Stimulated activated memory B cell treated with anti-CD40 and anti-IgM and Interleukin-4, amounts not matched to agents 10 μg/mL and 1 μg/mL and 100 μg/mL, for 72 hours (primary cell): ENCODE measurements around the gene EYA2.

Experiments
- ATAC-seq: fragments of 150-1000 bp; cut with Tn5 transposase; 2 replicates; pipeline ENCODE4 v1.10.0; 2021
- H3K27ac Mint-ChIP-seq: one replicate; pipeline ENCODE4 v1.8.0; 2022; ENCODE audit warnings: mild to moderate bottlenecking, mixed read lengths
- H3K27me3 Mint-ChIP-seq: one replicate; pipeline ENCODE4 v1.8.0; 2022; ENCODE audit warnings: mixed read lengths
- H3K36me3 Mint-ChIP-seq: one replicate; pipeline ENCODE4 v1.8.0; 2022; ENCODE audit warnings: mixed read lengths
- H3K4me1 Mint-ChIP-seq: one replicate; pipeline ENCODE4 v1.8.0; 2022; ENCODE audit warnings: mixed read lengths
- H3K4me3 Mint-ChIP-seq: one replicate; pipeline ENCODE4 v1.8.0; 2022; ENCODE audit warnings: mild to moderate bottlenecking, moderate library complexity, mixed read lengths
- H3K9me3 Mint-ChIP-seq: one replicate; pipeline ENCODE4 v1.8.0; 2022; ENCODE audit warnings: mixed read lengths

EYA2 gene

DNA sequence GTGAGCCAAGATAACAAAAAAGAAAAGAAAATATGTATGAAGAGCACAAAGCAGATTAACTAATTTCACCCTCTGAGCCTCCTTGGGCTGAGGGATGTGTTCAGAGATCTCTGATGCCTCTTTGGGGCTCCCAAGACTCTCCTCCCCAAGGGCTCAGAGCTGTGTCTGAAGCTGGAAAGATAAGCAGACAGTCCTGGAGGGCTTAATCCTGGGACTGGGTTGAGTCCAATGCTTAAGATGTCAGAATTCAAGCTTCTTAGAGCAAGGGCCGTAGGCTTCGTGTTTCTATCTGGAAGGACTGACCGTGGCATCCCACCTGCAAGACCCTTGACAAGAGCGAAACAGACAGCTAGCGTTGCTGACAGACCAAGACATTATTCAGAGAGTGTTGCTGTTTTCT is 232.9 kb downstream of the EYA2 start:
- no peak overlapping the region for H3K27ac Mint-ChIP-seq
- no peak overlapping the region for H3K4me3 Mint-ChIP-seq
- H3K9me3 Mint-ChIP-seq: peaks cover 3% of the 10 kb centered on the region
- no peaks in the 10 kb centered on the region for H3K36me3 Mint-ChIP-seq
- H3K4me1 Mint-ChIP-seq: peaks cover 4% of the 10 kb centered on the region
- ATAC-seq: no peak
- H3K27me3 Mint-ChIP-seq: peaks cover 58% of the 10 kb centered on the region

DNA sequence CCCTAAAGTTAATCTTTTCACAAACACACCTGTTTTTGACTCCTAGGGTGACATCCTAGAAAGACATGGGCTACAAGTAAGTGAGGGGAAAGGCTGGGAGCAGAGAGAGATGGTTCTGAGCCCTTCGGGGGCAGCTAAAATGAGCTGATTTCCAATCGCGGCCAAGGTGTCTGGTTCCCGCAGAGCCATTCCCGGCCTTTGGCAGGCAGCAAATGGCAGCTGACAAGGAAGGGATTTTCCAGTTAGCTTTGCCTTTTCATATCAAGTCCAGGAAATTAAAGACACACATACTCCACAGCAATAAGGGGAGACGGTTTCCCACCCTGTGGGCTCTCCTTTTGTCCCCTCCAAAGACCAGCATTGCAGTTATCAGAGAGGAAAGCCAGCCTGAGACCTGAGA is 233.4 kb downstream of the EYA2 start:
- Mint-ChIP-seq H3K4me3 (no peak overlapping the region), H3K36me3 (no peaks in the 10 kb centered on the region), H3K4me1 (peaks cover 4% of the 10 kb centered on the region), H3K27ac (no peak overlapping the region), H3K9me3 (peaks cover 3% of the 10 kb centered on the region), H3K27me3 (peaks cover 58% of the 10 kb centered on the region)
- no peak for ATAC-seq

DNA sequence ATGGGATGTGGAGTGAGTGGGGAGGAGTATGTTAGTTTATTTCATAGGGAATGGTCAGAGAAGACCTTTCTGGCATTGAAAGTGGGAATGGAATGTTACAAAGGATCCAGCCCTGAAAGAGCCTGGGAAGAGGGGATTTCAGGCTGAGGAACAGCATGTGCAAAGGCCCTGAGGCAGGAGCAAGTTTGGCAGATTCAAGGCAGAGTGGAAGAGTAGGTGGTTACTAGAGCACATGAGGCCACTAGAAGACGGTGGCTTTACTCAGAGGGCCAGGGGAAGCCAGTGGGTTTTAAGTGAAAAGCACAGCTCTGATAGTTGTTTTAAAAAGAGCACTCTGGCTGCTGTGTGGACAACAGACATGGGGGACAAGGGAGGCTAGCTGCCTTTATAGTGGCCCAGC is 234.7 kb downstream of the EYA2 start:
- no peak overlapping the region for H3K27ac Mint-ChIP-seq

DNA sequence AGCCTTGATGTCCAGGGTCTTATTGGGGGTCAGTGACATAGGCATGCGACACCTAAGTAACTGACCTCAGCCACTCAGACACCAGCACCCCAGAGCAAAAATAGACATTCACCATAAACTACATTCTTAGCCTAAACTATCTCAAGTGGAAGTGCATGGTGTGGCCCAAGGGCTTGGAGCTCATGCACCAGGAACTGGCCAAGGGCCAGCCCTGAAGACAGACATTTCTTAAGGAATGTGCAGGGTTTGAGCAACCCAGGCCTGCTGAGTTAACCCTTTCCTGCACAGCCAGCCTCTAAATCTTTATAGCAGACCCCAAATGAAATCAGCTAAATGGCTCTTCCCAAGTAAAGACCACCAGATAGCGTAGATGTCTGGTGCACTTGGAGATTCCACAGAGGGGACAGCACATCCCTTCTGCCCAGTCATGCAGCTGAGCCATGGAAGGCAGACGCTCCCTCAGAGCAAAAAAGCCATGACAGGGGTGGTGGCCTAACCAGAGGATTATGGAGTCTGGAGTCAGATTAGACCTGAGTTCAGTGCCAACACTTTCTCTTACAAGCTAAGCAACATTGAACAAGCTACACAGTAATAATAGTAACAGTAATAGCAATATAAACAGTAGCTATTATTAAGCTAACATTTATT is 239.3 kb downstream of the EYA2 start:
- Mint-ChIP-seq H3K4me1 (no peaks in the 10 kb centered on the region), H3K27ac (no peak overlapping the region), H3K27me3 (peaks cover 28% of the 10 kb centered on the region), H3K9me3 (peaks cover 3% of the 10 kb centered on the region), H3K4me3 (no peak overlapping the region), H3K36me3 (no peaks in the 10 kb centered on the region)
- no peak for ATAC-seq

More for the DNA sequence above, 234.7 kb downstream of the EYA2 start:
- Mint-ChIP-seq H3K9me3 (peaks cover 3% of the 10 kb centered on the region), H3K36me3 (no peaks in the 10 kb centered on the region), H3K27me3 (peaks cover 58% of the 10 kb centered on the region), H3K4me1 (peaks cover 3% of the 10 kb centered on the region), H3K4me3 (no peak overlapping the region)
- ATAC-seq: no peak

DNA sequence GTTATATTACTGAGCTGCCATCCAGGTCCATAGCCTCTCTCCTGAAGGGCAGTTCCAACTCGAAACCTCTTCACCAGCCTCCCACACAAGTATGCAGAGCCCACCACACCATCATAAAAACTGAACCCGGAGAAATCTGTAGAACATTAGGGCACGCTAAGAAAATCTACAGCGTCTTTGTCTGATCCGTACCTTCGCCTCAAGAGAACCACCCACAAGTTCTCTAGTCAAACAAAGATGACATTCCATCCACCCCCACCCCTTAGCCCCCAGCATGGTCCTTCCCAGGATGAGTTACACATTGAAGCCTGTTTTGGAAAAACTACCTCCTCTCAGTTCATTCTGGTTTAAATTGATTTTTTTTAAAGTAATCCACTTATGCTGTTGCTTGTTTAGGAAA is 242.1 kb downstream of the EYA2 start:
- no peaks in the 10 kb centered on the region for H3K36me3 Mint-ChIP-seq
- no peak for ATAC-seq
- no peak overlapping the region for H3K4me3 Mint-ChIP-seq
- no peaks in the 10 kb centered on the region for H3K4me1 Mint-ChIP-seq
- no peak overlapping the region for H3K27ac Mint-ChIP-seq
- H3K27me3 Mint-ChIP-seq: no peaks in the 10 kb centered on the region
- H3K9me3 Mint-ChIP-seq: peaks cover 5% of the 10 kb centered on the region

DNA sequence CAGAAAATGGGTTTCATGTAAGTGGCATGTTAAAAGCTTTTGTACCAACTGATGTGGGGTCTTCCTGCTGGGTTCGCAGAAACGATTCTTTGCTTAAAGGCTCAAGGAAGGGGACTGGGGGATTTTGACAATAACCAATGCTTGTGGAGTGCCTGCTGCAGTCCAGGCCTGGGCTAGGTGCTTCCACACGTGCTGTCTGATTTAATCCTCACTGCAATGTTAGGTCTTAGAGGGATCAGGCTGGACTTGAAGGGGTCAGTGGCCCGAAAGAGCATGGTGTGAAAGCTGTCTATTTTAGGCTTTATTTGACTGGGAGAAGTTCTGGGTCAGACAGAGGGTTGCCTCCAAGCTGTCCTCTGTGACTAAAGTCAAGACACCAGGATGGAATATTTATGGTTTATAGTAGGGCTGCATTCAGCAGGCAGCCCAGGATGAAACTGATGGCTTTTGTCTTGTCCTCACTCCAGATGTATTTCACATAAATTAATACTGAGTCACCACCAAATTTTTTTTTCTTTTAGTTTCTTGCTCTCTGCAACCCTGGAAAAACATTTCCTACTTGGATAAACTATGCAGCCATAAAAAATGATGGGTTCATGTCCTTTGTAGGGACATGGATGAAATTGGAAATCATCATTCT is 242.7 kb downstream of the EYA2 start:
- Mint-ChIP-seq H3K27me3 (no peaks in the 10 kb centered on the region), H3K27ac (no peak overlapping the region), H3K4me1 (no peaks in the 10 kb centered on the region), H3K4me3 (no peak overlapping the region), H3K36me3 (no peaks in the 10 kb centered on the region), H3K9me3 (peaks cover 5% of the 10 kb centered on the region)
- ATAC-seq: no peak

DNA sequence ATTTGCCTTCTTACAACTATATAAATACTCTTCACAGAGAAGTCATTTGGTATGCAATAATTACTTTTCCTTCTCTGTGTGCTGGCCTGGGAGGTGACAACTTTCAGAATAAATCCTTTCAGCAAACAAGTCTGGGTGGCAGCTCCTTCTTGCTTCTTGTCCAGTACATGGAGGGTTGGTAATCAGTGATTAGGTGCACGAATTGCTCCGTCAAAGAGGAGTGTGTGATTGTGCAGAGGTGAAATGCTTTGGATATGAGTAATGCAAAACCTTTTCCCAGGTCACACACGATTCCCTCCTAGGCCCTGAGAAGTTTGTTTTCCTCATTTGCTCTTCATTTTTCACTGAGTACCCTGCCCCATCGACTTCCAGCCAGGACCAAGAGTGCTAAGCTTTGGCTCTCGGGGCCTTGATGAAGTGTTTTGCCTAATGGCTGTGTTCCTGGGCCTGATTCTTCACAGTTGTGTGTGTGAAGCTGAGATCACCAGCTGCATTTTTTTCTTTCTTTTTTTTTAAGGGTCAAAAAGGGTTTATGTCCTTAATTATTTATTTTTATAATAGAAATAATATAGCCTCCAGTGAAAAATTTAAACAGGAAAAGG is 245.4 kb downstream of the EYA2 start:
- Mint-ChIP-seq H3K36me3 (no peaks in the 10 kb centered on the region), H3K9me3 (peaks cover 5% of the 10 kb centered on the region), H3K27ac (no peak overlapping the region), H3K4me3 (no peak overlapping the region), H3K4me1 (no peaks in the 10 kb centered on the region), H3K27me3 (peaks cover 10% of the 10 kb centered on the region)
- no peak for ATAC-seq

DNA sequence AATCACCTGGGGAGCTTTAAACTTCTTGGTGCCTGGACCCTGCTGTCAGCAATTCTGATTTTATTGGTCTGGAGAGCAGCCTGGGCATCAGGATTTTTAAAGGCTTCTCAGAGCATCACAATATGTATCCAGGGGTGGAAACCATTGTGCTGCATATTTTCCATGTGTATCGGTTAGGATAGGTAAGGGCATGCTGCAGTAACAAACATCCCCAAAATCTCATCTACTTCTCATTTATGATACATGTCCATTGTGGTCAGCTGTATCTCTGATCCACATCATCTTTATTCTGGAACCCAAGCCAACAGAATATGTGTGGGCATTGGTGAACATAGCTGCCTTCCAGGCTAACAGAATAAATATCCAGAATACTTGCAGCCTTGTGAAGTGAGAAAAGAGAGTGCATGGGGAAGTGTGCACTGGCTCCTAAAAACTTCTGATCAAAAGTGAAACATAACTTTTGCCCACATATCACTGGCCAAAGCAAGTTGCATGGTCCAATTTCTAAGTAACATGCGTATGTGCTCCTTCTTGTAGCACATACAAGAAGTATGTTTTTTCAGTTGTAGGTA is 246.8 kb downstream of the EYA2 start:
- Mint-ChIP-seq H3K4me1 (no peaks in the 10 kb centered on the region), H3K27me3 (peaks cover 10% of the 10 kb centered on the region), H3K4me3 (no peak overlapping the region), H3K9me3 (peaks cover 5% of the 10 kb centered on the region), H3K27ac (no peak overlapping the region), H3K36me3 (no peaks in the 10 kb centered on the region)
- ATAC-seq: no peak

DNA sequence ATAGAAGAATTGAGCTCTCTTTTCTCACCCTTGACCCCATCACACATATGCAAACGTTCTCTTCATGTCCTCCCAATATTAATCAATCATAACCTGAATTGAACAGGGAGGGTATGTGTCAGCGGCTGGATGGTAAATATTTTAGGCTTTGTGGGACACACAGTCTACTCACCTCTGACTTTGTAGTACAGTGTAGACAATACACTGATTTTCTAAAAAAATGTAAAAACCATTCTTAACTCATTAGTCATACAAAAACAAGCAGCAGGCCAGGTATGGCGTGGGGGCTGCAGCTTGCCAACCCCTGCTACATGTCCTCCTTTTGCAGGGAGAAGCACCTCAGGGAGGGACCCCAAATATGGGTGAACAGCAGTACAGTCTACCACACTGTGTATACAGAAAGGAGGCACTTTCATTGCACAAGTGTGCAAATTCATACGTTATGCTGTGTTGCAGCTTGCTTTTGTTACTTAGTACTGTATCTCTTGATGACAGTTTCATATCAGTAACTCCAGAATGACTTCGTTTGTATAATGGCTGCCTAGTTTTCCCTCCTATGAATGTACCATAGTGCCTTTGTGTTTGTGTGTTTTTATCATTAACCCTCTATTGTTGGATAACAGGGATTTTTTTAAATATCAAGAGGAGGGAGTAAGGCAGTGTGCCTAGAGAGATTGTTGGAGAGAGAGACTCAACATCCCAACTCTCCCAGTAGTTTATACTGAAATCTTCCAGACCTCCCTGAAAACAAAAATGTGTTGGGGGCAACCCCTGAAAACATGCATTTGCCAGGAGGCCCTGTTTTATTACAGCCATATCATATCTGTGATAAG is 247.5 kb downstream of the EYA2 start:
- H3K9me3 Mint-ChIP-seq: peaks cover 5% of the 10 kb centered on the region
- no peak overlapping the region for H3K27ac Mint-ChIP-seq
- H3K27me3 Mint-ChIP-seq: peaks cover 15% of the 10 kb centered on the region
- no peak for ATAC-seq
- no peaks in the 10 kb centered on the region for H3K4me1 Mint-ChIP-seq
- H3K4me3 Mint-ChIP-seq: no peak overlapping the region
- H3K36me3 Mint-ChIP-seq: no peaks in the 10 kb centered on the region

DNA sequence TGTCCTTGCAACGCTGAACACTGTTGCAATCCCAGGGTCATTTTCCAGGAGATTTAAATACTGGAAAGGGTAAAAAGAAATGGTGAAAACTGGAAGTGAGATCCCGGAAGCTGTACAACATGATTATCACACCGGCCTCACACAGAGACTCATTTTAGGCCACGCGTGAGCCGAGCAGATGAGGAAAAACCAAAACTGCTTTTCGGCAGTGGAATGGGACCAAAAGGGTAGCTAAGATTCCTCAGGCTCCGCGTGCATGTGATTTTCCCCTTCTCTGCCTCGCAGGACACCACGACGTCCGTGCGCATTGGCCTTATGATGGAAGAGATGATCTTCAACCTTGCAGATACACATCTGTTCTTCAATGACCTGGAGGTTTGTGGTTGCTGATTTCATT is 248.1 kb downstream of the EYA2 start:
- Mint-ChIP-seq H3K27me3 (peaks cover 20% of the 10 kb centered on the region), H3K4me1 (no peaks in the 10 kb centered on the region), H3K27ac (no peak overlapping the region), H3K4me3 (no peak overlapping the region), H3K36me3 (no peaks in the 10 kb centered on the region), H3K9me3 (peaks cover 5% of the 10 kb centered on the region)
- no peak for ATAC-seq

DNA sequence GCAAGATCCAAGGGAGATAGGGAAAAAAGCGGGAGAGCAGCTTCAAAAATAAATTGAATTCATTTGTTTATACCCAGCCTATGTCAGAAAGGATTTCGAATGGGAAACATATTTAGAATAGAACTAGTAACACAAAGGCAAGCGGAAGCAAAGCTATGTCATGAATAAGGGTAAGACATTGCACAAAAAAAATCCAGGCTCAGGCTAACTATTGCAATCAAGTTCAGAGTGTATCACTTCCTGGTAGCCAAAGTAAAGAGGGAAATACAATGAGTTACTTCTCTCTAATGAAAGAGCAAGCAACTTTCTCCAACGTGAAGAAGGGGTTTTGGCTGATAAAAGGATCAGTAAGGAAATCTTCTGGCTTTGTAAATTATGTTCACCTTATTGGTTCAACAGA is 249.0 kb downstream of the EYA2 start:
- H3K27me3 Mint-ChIP-seq: peaks cover 20% of the 10 kb centered on the region

DNA sequence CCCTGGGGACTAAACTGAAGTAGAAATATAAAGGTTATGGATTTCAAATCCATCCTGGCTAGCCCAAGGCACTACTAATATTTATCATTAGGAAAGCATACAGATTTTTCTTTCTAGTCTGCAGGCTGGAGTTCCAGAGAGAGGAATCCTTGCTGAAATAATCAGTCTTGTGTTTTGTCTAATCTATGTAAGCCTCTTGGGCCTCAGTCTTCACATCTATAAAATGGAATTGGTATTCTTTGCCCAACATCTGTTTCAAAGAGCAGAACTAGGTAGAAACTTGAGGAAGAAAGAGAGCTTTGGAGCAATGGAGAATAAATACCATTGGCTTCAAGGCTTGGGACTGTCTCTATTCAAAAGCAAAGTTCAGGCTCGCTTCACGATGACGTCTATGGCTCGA is 249.8 kb downstream of the EYA2 start:
- Mint-ChIP-seq H3K27ac (no peak overlapping the region), H3K4me3 (no peak overlapping the region)

More for the DNA sequence above, 249.0 kb downstream of the EYA2 start:
- no peak overlapping the region for H3K27ac Mint-ChIP-seq
- no peak for ATAC-seq
- H3K9me3 Mint-ChIP-seq: peaks cover 5% of the 10 kb centered on the region
- no peaks in the 10 kb centered on the region for H3K36me3 Mint-ChIP-seq
- H3K4me1 Mint-ChIP-seq: no peaks in the 10 kb centered on the region
- H3K4me3 Mint-ChIP-seq: no peak overlapping the region

DNA sequence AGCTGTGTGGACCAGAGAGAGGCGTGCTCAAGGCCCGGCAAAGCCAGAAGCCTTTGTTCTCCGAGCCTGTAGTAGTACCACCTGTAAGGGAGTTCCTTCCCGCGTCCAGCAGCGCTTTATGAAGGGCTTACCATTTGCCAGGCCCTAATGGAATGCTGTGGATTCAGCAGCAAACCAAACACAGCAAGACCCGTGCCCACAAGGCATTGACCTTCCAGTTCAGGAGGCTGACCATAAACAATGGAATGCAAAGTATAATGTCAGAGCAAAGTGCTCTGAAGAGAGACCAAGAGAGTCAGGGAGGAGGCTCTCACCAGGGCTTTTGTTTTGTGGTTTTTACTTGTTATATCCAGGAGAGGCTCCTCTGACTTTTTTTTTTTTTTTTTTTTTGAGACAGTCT is 252.0 kb downstream of the EYA2 start:
- H3K9me3 Mint-ChIP-seq: peaks cover 3% of the 10 kb centered on the region
- H3K36me3 Mint-ChIP-seq: no peaks in the 10 kb centered on the region
- no peak for ATAC-seq
- H3K27me3 Mint-ChIP-seq: peaks cover 28% of the 10 kb centered on the region
- no peak overlapping the region for H3K27ac Mint-ChIP-seq
- no peaks in the 10 kb centered on the region for H3K4me1 Mint-ChIP-seq
- no peak overlapping the region for H3K4me3 Mint-ChIP-seq

More for the DNA sequence above, 249.8 kb downstream of the EYA2 start:
- Mint-ChIP-seq H3K4me1 (no peaks in the 10 kb centered on the region), H3K9me3 (peaks cover 5% of the 10 kb centered on the region), H3K27me3 (peaks cover 20% of the 10 kb centered on the region), H3K36me3 (no peaks in the 10 kb centered on the region)
- ATAC-seq: no peak

DNA sequence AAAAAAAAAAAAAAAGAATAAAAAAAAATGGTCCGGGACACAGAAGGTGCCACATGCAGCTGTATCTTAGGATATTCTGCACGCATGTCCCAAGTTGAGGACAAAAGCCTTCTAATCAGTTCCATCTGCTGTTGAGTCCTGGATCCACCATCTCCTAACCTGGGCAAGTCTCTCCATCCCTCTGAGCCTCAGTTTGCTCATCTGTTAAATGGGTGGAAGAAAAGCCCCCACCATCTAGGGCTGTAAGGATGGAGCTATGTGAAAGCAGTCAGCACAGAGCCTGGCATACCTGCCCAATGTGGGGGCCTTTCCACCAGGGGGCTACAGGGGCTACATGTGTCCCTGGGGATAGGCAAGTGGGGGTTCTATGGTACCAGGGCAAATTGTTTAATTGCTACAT is 253.4 kb downstream of the EYA2 start:
- Mint-ChIP-seq H3K9me3 (peaks cover 3% of the 10 kb centered on the region), H3K4me3 (no peak overlapping the region), H3K27ac (no peak overlapping the region), H3K4me1 (no peaks in the 10 kb centered on the region), H3K27me3 (peaks cover 36% of the 10 kb centered on the region), H3K36me3 (no peaks in the 10 kb centered on the region)
- no peak for ATAC-seq

DNA sequence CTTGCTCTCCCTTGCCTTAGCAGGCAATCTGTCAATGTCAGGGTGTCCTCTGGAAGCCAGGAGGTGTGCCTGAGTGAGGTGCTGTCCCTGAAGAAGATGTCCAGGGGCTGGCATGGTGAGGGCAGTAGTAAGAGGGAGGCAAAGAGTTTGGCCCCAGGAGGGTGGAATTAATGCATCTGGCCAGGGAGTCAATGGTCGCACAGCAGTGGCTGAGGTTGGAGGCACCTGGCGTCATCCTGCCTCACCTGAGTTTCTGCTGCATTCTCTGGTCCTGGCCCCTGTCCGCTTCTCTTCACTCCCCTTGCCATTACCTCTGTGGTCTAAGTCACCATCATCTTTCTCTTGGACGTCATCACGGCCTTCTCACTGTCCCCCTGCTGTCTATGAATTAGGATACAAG is 255.3 kb downstream of the EYA2 start:
- H3K4me1 Mint-ChIP-seq: no peaks in the 10 kb centered on the region
- no peak overlapping the region for H3K4me3 Mint-ChIP-seq
- no peak overlapping the region for H3K27ac Mint-ChIP-seq
- no peak for ATAC-seq
- H3K9me3 Mint-ChIP-seq: peaks cover 3% of the 10 kb centered on the region
- no peaks in the 10 kb centered on the region for H3K36me3 Mint-ChIP-seq
- H3K27me3 Mint-ChIP-seq: peaks cover 42% of the 10 kb centered on the region
